HG02763 (cell line): Measurements from ENCODE around the gene ZNF69.
"Not testable (repeated sequence)": the region's sequence is repeated elsewhere in the genome, so short reads cannot be mapped to it uniquely, and the experiment has no call there.

Source experiments
- ATAC-seq: cut with Tn5 transposase; IDR thresholded peaks from one replicate; pipeline ENCODE4 v1.9.1; 2021; ENCODE audit warnings: mild to moderate bottlenecking, moderate library complexity; ENCODE audit not compliant: unreplicated experiment

Gene ZNF69

DNA sequence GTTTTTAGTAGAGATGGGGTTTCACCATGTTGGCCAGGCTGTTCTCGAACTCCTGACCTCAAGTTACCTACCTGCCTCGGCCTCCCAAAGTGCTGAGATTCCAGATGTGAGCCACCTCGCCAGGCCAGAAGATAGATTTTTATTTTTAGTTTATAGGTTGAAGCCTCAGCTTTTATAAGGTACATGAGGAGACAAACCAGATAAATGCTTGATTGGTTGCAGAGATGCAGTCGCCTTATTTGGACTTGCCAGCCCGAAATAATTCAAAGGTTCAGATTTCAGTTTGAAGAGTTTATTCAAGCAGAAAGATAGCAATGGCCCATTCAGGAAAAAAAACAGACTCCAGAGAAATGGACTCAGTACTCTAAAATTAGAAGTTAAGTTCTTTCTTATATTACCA lies 3.1 kb downstream of the ZNF69 start:
- ATAC-seq: no peak

DNA sequence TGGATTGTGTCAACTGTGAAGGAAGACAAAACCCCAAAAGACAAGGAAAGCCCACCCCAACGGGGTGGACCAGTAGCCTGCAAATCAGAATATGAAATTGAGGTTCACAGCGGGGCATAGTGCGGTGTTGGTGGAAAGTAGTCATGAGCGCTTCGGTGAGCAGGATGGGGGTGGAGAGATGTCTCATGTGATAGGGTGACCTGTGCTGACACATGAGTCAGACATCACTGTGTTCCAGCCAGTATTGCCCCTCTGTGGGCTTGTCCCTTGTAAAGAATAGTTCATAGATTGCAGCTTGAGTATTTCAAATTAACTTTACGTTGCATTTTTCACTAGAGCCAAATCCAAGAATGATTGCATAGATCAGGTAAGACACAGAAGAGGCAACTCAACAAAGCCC lies 7.3 kb downstream of the ZNF69 start:
- ATAC-seq: no peak

DNA sequence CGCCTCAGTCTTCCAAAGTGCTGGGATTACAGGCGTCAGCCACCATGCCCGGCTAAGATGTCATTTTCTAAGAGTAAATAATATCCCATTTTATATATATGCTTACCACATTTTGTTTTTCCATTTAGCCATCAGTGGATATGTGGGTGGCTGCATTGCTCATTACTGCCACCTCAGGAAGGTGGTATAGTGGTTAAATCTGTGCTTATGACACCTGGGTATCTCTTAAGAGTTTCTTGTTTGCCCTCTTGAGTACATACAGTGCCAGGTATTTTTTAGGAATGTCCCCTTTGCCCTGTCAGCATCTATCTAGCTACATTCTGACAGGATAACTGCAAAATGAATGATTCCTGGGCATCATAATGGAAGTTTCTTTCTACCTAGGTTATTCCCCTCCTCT lies 14.6 kb downstream of the ZNF69 start:
- ATAC-seq: no peak

GRCh38 chr19:11905928-11906327 lies 18.3 kb downstream of the ZNF69 start:
- no peak for ATAC-seq

DNA sequence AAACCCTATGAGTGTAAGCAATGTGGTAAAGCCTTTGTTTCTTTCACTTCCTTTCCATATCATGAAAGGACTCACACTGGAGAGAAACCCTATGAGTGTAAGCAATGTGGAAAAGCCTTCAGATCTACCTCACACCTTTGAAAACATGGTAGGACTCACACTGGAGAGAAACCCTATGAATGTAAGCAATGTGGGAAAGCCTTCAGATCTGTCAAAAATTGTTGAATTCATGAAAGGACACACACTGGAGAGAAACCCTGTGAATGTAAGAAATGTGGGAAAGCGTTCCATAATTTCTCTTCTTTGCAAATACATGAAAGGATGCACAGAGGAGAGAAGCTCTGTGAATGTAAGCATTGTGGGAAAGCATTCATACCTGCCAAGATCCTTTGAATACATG lies 24.4 kb downstream of the ZNF69 start:
- not testable (repeated sequence) for ATAC-seq

- not testable (repeated sequence) for ATAC-seq
These were observed 27.0 kb downstream of the ZNF69 start for GRCh38 chr19:11914417-11915051.

- ATAC-seq: no peak
These were observed 34.4 kb downstream of the ZNF69 start for GRCh38 chr19:11921852-11922495.

DNA sequence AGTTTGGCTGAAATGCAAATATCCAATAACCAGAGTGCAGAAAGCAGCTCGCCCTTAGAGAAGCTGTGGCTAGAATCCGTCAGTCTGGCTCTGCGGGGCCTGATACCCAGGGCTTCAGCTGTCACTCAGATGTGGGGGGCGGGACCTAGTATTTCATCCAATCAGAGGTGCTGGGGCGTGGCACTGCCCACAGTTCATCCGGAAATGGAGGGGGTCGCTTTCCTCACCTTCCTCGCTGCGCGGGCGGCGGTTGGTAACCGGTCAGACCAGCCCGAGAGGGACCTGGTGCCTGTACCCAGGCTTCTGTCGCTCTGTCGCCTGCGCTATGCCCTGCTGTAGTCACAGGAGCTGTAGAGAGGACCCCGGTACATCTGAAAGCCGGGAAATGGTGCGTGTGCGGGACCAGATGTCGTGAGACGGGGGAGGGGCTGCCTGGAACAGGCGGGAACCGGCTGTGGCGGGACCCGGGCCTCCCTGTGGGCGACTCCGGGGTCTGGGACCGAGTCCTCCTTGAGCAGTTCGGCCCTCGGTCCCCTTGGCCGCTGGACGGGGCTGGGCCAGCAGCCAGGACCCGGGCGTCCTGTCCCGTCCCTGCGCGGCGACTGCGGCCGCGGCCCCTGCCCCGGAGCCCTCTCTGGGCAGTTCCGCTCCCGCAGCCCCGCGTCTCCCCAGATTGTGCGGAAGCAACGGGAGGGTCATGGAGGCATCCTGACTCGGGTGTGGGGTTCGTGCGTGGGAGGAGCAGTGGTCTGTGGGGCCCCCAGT lies 37.5 kb downstream of the ZNF69 start, which contains the start of gene ZNF700:
Gene ZNF700 (plus strand): TSS at position 222 of the 765 bp plus-strand sequence. CDS start 104 bp downstream, at position 326.
- peak; percentile 85 for ATAC-seq

DNA sequence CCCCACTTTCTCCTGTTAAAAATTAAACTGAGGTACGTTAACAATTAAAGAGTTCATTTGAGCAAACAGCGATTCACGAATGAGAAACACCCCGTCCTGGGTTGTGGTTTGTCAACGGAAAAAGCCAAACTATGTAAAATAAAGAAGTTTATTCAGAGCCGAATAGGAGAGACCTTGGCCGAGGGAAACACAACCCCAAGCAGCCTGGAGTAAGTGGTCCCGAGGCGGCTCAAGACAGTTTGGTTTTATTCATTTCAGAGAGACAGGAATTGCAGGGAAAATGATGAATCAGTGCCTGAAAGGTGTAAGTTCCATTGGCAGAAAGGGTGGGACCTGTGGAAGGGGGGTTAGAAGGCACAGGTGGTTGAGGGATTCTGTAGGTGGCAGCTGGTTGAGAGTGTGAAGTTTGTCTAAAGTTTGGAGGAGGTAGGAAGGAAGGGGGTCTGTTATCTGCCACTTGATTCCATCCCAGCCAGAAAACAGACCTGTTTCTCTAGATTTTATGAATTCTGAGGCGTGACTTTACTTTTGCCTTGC lies 38.1 kb downstream of the ZNF69 start:
- ATAC-seq: not testable (repeated sequence)

GRCh38 chr19:11927227-11927626 lies 39.6 kb downstream of the ZNF69 start:
- ATAC-seq: no peak

DNA sequence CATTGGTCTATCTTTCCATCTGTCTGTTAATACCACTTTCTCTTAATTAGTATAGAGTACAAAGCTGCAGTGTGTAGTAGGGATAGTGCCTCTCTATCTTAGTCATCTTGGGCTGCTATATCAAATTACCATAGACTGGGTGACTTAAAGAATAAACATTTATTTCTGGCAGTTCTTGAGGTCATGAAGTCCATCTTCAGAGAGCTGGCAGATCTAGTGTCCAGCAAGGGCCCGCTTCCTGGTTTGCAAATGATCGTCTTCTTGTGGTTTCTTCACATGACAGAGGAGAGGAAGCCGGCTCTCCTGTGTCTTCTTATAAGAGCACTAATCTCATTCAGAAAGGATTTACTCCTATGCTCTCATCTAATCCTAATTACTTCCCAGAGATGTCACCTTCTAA lies 43.5 kb downstream of the ZNF69 start:
- ATAC-seq: no peak

DNA sequence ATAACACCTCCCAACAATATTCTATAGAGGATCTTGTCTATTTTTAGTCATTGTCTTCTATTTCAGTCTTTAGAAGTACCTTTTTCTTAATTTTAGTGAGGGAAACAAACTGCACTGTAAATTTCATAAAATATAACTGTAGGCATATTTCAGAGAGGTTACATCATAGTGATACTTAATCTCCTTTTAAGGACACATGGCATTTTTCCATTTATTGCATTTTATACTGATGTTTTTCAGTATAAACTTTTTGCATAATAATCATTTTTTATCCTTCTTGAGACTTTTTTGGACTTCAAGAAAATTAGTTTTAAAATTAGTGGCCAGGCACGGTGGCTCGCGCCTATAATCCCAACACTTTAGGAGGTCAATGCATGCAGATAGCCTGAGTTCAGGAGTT lies 43.9 kb downstream of the ZNF69 start:
- ATAC-seq: no peak

DNA sequence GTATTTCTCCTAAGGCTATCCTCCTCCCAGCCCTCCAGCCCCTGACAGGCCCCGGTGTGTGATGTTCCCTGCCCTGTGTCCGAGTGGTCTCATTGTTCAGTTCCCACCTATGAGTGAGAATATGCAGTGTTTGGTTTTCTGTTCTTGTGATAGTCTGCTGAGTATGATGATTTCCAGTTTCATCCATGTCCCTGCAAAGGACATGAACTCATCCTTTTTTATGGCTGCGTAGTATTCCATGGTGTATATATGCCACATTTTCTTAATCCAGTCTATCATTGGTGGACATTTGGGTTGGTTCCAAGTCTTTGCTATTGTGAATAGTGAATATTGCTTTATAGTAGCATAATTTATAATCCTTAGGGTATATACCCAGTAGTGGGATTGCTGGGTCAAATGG lies 48.2 kb downstream of the ZNF69 start:
- not testable (repeated sequence) for ATAC-seq

- not testable (repeated sequence) for ATAC-seq
These were observed 50.8 kb downstream of the ZNF69 start for GRCh38 chr19:11938383-11938782.

DNA sequence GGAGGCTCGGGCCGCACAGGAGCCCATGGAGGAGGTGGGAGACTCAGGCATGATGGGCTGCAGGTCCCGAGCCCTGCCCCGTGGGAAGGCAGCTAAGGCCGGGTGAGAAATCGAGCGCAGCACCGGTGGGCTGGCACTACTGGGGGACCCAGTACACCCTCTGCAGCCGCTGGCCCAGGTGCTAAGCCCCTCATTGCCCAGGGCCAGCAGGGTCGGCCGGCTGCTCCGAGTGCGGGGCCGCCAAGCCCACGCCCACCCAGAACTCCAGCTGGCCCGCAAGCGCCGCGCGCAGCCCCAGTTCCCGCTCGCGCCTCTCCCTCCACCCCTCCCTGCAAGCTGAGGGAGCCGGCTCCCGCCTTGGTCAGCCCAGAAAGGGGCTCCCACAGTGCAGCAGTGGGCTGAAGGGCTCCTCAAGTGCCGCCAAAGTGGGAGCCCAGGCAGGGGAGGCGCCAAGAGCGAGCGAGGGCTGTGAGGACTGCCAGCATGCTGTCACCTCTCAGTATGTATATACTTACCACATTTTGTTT lies 53.8 kb downstream of the ZNF69 start:
- not testable (repeated sequence) for ATAC-seq

- no peak for ATAC-seq
These were observed 54.6 kb downstream of the ZNF69 start for GRCh38 chr19:11942008-11942842.

DNA sequence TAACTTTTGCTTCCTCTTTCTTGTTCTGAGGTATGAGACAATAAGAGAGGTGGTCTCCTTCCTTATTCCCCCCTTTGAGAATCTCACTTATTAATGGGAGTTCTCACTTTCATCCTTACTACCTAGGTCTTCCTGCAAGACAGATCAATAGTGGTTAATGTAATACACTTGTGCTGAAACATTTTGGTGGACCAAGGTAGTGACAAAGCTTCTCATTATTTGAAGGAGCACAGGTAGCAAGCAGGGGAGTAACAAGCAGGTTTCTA lies 55.2 kb downstream of the ZNF69 start:
- ATAC-seq: no peak

GRCh38 chr19:11944656-11945055 lies 57.1 kb downstream of the ZNF69 start:
- no peak for ATAC-seq

- ATAC-seq: no peak
These were observed 61.1 kb downstream of the ZNF69 start for GRCh38 chr19:11948646-11949045.

- ATAC-seq: no peak
These were observed 61.6 kb downstream of the ZNF69 start for GRCh38 chr19:11949201-11949600.

DNA sequence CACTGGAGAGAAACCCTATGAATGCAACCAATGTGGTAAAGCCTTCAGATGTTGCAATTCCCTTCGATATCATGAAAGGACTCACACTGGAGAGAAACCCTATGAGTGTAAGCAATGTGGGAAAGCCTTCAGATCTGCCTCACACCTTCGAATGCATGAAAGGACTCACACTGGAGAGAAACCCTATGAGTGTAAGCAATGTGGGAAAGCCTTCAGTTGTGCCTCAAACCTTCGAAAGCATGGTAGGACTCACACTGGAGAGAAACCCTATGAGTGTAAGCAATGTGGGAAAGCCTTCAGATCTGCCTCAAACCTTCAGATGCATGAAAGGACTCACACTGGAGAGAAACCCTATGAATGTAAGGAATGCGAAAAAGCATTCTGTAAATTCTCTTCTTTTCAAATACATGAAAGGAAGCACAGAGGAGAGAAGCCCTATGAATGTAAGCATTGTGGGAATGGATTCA lies 62.1 kb downstream of the ZNF69 start:
- not testable (repeated sequence) for ATAC-seq
